Measurements from ENCODE around the gene TRIM24.
"Not testable (repeated sequence)": the region's sequence is repeated elsewhere in the genome, so short reads cannot be mapped to it uniquely, and the experiment has no call there.

TRIM24 gene

GRCh38 chr7:138495485-138495884 is 35.4 kb downstream of the TRIM24 start:
- no peak for DNase-seq

- DNase-seq, result no peak
These were observed 39.3 kb downstream of the TRIM24 start for GRCh38 chr7:138499340-138499739.

- DNase-seq, result not testable (repeated sequence)
These were observed 40.2 kb downstream of the TRIM24 start for GRCh38 chr7:138500303-138500702.

GRCh38 chr7:138500892-138501291 is 40.8 kb downstream of the TRIM24 start:
- DNase-seq, result no peak

DNA sequence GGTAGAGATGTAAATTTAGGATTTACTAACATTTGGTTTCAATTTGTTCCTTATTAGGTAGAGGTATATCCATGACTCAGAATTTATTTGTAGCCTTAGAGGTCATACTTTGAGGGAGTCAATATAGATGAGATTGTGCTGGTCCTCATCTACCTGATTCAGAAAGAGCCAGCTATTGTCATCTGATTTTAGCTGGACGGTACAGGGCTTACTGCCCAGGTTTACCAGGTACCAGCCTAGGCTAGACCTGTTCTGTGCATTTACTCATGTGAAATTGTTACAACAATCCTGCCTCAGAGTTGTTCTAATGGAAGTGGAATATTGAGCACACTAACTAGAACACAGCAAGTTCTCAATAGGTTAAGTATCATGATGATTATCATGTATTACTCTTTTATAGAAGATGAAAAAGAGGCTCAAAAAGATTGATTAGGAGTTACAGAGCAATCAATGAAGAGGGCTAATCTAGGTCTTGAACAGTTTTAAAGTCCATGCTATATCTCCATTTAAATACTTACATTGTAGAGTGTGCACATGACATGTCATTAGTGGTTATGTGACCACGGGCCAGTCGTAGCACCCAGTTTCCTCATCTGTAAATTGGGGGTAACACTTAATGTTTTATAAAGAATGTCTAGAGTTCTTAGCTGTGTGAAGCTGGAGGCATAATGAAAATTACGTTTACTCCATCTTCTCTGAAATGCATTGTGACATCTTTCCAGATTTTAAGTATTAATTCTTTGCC is 42.1 kb downstream of the TRIM24 start:
- no peak for DNase-seq

DNA sequence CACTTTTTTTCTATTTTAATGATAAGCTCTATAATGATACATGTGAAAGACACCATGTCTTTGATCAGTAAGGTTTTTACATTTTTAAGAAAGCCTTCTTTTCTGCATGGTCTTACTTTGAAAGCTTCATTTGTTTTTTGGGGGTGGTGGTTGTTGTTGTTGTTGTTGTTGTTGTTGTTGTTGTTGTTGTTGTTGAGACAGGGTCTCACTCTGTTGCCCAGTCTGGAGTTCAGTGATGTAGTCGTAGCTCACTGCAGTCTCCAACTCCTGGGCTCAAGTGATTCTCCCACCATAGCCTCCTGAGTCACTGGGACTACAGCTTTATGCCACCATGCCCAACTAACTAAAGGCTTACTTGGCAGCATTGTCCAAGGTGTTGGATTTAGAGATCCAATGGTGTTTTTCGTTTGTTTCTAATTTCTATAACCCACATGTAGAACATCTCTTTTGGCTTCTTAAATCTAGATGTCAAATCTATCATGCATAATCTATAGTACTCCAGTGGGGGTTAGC is 45.4 kb downstream of the TRIM24 start:
- DNase-seq, result no peak

- no peak for DNase-seq
These were observed 46.7 kb downstream of the TRIM24 start for GRCh38 chr7:138506764-138507163.

DNA sequence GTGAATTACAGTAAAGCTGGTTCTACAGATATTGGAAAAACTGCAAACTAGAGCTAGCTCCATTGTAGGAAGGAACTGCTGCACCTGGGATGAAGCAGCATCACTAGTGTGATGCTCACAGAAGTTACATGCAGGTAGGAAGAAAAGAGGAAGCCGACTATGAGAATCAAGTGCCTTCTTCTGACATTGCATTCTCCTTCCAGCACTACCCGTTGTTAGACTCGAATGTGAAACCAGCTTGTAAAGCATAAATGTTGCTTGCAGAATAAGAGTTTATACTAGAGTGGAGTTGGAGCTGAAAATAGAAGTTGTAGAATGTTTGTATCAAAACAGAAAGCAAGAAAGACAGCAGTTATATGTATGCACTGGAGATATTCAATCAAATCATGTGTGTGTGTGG is 49.9 kb downstream of the TRIM24 start:
- DNase-seq, result no peak

DNA sequence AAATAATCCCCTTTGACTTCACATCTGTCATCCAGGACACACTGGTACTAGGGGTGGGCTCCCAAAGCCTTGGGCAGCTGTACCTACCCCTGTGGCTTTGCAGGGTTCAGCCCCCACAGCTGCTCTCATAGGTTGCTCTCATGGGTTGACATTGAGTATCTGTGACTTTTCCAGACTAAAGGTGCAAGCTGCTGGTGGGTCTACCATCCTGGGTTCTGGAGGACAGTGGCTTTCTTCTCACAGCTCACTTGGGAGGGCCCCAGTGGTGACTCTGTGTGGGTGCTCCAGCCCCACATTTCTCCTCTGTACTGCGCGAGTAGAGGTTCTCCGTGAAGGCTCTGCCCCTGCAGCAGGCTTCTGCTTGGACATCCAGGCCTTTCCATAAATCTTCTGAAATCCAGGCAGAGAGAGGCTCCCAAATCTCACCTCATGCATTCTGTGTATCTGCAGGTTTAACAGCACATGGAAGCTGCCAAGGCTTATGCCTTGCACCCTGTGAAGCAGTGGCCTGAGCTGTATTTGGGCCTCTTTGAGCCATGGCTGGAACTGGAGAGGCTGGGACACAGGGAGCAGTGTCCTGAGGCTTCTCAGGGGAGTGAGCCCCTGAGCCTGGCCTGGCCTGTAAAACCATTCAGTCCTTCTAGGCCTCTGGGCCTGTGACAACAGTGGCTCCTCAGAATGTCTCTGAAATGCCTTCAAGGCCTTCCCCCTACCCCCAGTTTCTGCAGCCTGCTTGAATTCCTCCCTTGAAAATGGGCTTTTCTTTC is 52.2 kb downstream of the TRIM24 start:
- DNase-seq, result no peak

DNA sequence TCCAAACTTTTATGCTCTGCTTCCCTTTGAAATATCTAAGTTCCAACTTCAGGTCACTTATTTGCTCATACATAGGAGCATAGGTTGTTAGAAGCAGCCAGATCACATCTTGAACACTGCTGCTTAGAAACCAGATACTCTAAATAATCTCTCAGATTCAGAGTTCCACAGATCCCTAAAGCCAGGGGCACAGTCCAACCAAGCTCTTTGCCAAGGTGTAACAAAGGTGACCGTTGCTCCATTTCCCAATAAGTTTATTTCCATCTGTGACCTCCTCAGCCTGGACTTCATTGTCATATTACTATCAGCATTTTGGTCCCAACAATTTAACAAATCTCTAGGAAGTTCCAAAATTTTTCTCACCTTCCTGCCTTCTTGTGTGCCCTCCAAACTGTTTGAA is 52.8 kb downstream of the TRIM24 start:
- DNase-seq, result no peak

DNA sequence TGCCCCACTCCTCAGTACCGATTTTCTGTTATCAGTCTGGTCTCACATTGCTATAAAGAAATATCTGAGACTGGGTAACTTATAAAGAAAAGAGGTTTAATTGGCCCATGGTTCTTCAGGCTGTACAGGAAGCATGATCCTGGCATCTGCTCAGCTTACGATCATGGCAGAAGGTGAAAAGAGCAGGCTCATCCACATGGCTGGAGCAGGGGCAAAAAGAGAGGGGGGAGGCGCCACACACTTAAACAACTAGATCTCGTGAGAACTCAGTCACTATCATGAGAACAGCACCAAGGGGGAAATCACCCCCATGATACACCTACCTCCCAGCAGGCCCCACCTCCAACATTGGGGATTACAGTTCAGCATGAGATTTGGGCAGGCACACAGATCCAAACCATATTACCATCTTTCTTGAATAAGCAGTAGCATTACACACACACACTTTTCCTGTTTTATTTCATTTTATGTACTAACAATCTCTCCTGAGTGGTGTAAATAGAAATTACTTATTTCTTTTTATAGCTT is 53.3 kb downstream of the TRIM24 start:
- no peak for DNase-seq

DNA sequence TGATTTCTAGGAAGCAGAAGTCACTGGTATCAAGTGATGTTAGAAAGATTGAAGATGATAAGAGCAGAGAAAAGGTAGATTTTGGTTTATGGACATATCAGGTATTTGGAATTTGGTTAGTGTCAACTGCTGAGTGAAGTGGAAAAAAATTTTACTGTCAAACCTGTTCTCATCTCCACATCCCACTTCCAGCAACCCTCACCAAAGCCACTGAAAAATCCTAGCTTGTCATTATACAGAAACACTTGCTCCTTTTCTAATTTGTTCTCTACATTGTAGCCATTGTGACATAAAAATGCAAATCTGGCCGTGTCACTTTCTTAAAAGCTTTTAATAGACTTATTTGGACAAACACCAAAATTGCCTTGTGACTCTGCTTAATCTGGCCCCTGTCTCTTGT is 54.0 kb downstream of the TRIM24 start:
- DNase-seq, result no peak

DNA sequence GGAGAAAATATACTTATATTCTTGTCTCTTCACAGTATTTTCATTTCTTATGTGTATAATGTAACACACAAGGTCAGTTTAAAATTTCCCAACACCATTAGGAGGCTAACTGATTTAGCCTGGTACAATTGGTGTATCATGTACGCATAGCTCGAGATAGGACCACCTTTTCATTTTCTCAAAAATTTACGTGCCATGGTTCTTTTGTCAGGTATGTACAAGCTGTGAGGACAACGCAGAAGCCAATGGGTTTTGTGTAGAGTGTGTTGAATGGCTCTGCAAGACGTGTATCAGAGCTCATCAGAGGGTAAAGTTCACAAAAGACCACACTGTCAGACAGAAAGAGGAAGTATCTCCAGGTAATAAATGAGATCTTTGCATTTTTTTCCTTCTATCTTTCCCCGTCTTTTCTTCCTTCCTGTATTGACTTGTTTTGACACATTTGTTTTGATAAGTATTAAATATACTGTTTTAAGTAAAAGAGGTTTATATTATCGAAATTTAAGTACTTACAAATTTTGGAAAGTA is 55.0 kb downstream of the TRIM24 start:
- DNase-seq, result no peak

GRCh38 chr7:138519061-138519798 is 59.2 kb downstream of the TRIM24 start:
- no peak for DNase-seq

GRCh38 chr7:138520742-138521141 is 60.7 kb downstream of the TRIM24 start:
- DNase-seq, result no peak

GRCh38 chr7:138521837-138522461 is 61.9 kb downstream of the TRIM24 start:
- no peak for DNase-seq

- no peak for DNase-seq
These were observed 64.2 kb downstream of the TRIM24 start for GRCh38 chr7:138524259-138524658.

GRCh38 chr7:138525757-138526156 is 65.7 kb downstream of the TRIM24 start:
- DNase-seq, result no peak

GRCh38 chr7:138527746-138528223 is 67.7 kb downstream of the TRIM24 start:
- DNase-seq, result no peak

DNA sequence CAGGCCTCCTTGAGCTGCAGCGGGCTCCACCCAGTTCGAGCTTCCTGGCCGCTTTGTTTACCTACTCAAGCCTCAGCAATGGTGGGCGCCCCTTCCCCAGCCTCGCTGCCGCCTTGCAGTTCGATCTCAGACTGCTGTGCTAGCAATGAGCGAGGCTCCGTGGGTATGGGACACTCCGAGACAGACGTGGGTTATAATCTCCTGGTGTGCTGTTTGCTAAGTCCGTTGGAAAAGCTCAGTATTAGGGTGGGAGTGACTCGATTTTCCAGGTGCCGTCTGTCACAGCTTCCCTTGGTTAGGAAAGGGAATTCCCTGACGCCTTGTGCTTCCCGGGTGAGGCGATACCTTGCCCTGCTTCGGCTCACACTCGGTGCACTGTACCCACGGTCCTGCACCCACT is 76.8 kb downstream of the TRIM24 start:
- DNase-seq, result not testable (repeated sequence)

- DNase-seq, result no peak
These were observed 78.5 kb downstream of the TRIM24 start for GRCh38 chr7:138538518-138538917.

GRCh38 chr7:138538997-138539644 is 79.1 kb downstream of the TRIM24 start:
- no peak for DNase-seq

Measured in activated CD8-positive, alpha-beta memory T cell treated with anti-CD3 and anti-CD28 coated beads, Interleukin-2, amount 50 U/mL, for 48 hours (primary cell).